PC-3 (cell line): ENCODE data around the gene NDUFA5.
"Not testable (repeated sequence)": the region's sequence is repeated elsewhere in the genome, so short reads cannot be mapped to it uniquely, and the experiment has no call there.

Experiments
- EZH2 ChIP-seq: fragments of 300-600 bp; sonication (generic); IDR thresholded peaks from one replicate; pipeline ENCODE4 v1.6.1; 2017; ENCODE audit warnings: antibody characterized with exemption, mild to moderate bottlenecking, low read length; ENCODE audit not compliant: unreplicated experiment
- EZH2phosphoT487 ChIP-seq: fragments of 300-600 bp; sonication (generic); IDR thresholded peaks from 2 replicates; pipeline ENCODE4 v1.6.1; 2018; ENCODE audit warnings: mild to moderate bottlenecking, antibody characterized with exemption, low read length, borderline replicate concordance
- TF ChIP-seq, protein P1 (sequence below): fragments of 300-600 bp; sonication (generic); conservative IDR thresholded peaks from 2 replicates; pipeline ENCODE4 v1.5.1; 2017; ENCODE audit warnings: antibody characterized with exemption, low read depth, mild to moderate bottlenecking, low read length

DNA sequence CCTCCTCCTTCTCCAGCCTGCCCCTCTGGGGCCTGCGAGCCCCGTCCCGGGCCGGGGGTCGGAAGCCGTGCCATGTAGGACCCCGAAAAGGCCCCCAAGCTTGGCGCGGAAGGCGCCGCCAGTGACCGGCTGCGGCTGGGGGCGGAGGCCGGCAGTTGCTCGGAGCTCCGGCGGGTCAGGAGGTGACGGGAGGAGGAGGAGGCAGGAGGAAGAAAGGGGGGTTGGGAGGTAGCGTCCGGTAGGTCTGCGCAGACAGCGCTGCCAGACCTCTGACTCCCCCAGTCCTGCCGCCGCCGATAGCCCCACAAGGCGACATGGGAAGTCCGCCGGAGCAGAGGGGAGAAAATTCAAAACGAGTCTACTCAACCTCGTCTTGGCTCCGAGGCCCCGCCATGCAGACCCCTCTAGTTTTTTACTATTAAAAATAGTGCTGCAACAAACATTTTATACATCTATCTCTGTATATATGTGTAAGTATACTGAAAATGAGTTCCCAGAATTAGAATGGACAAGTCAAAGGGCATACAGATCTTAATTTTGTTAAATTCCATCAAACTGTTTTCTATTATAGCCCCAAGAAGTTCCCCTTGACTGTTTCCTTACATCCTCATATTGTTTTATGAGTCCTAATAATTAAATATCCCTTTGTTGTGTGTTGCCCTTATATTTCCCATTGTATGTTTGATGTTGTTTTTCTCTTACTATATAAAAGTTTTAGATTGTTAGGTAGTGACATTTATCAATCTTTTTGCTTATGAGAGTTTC is 24.6 kb downstream of the NDUFA5 start:
- TF ChIP-seq, protein P1, sequence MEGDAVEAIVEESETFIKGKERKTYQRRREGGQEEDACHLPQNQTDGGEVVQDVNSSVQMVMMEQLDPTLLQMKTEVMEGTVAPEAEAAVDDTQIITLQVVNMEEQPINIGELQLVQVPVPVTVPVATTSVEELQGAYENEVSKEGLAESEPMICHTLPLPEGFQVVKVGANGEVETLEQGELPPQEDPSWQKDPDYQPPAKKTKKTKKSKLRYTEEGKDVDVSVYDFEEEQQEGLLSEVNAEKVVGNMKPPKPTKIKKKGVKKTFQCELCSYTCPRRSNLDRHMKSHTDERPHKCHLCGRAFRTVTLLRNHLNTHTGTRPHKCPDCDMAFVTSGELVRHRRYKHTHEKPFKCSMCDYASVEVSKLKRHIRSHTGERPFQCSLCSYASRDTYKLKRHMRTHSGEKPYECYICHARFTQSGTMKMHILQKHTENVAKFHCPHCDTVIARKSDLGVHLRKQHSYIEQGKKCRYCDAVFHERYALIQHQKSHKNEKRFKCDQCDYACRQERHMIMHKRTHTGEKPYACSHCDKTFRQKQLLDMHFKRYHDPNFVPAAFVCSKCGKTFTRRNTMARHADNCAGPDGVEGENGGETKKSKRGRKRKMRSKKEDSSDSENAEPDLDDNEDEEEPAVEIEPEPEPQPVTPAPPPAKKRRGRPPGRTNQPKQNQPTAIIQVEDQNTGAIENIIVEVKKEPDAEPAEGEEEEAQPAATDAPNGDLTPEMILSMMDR = not testable (repeated sequence)
- TF ChIP-seq EZH2 = peak; percentile 69
- TF ChIP-seq EZH2phosphoT487 = not testable (repeated sequence)
